ENCODE measurements around the gene NCOR1.
"Not testable (repeated sequence)": the region's sequence is repeated elsewhere in the genome, so short reads cannot be mapped to it uniquely, and the experiment has no call there.

Gene NCOR1

DNA sequence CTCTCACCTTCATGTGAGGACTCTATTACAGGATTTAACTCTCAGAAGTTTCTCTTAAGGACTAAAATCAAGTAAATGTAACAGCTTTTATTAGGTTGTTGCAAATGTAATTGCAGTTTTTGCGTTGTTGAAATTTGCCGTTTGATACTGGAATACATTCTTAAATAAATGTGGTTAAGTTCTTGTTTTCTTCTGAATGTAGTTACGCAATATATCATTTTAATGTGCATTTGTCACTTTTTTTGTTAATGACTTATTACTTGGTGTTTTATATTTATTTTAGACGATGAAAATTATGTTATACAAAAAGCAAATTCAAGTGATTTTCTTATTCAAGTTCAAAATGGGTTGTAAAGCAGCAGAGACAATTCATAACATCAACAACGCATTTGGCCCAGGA, 139.4 kb downstream of the NCOR1 start:
- no peak for DNase-seq (ENCODE audit: low spot score)
- TF ChIP-seq, protein P1, sequence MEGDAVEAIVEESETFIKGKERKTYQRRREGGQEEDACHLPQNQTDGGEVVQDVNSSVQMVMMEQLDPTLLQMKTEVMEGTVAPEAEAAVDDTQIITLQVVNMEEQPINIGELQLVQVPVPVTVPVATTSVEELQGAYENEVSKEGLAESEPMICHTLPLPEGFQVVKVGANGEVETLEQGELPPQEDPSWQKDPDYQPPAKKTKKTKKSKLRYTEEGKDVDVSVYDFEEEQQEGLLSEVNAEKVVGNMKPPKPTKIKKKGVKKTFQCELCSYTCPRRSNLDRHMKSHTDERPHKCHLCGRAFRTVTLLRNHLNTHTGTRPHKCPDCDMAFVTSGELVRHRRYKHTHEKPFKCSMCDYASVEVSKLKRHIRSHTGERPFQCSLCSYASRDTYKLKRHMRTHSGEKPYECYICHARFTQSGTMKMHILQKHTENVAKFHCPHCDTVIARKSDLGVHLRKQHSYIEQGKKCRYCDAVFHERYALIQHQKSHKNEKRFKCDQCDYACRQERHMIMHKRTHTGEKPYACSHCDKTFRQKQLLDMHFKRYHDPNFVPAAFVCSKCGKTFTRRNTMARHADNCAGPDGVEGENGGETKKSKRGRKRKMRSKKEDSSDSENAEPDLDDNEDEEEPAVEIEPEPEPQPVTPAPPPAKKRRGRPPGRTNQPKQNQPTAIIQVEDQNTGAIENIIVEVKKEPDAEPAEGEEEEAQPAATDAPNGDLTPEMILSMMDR (conservative IDR thresholded peaks at IDR 0.05; ENCODE audit: low read depth): no peak
- ChIA-PET CTCF (interaction anchor here (0.6 kb wide), 1 partner anchor 407 kb away, joined by 4 read pairs; no protein-coding TSS in a partner anchor), POLR2A (ENCODE audit: low non-redundant PET) (no interaction called here)
- no peak overlapping the region for H3K27ac ChIP-seq

DNA sequence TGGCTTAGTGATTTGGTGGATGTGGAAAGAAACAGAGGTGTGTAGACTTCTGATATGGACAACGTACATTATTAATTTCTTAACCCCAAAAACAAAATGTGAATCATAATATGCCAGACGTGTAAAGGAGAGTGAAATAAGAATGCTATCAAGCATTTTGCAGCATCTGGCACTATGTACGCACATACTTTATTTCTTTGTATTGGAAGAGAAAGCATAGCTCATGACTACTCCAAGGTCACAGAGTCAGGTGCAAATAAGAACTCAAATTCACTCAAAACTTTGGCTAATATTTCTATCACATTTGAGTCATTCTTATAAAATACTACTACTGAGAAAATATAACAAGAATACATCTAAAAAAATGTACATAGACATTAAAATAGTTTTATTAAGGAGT, 140.9 kb downstream of the NCOR1 start:
- CTCF ChIA-PET: interaction anchor here (0.7 kb wide), 1 partner anchor 129 kb away, joined by 3 read pairs; no protein-coding TSS in a partner anchor
- no peak for DNase-seq (ENCODE audit: low spot score)
- POLR2A ChIA-PET (ENCODE audit: low non-redundant PET): no interaction called here
- TF ChIP-seq, protein P1 (conservative IDR thresholded peaks at IDR 0.05; ENCODE audit: low read depth): no peak
- no peak overlapping the region for H3K27ac ChIP-seq

DNA sequence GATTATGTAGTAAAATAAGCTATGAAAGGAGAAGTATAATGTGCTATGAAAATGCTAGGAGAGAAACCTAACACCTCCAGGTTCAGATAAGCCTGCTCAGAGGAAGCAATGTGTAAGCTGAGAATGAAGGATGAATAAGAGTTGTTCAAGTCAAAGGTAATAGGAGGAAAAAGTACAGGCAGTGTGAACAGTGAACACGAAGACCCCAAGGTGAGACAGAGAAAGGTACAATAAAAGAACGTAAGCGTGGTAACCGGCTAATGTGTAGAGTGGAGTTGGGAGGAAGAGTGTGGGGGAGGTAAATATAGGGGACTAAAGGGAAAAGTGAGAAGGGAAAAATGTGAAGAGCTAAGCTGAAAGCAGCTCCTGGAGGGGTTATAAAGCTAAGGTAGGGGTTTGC, 141.5 kb downstream of the NCOR1 start:
- POLR2A ChIA-PET (ENCODE audit: low non-redundant PET): no interaction called here
- CTCF ChIA-PET: no interaction called here
- TF ChIP-seq, protein P1 (conservative IDR thresholded peaks at IDR 0.05; ENCODE audit: low read depth): no peak
- DNase-seq (ENCODE audit: low spot score): no peak
- H3K27ac ChIP-seq: no peak overlapping the region

DNA sequence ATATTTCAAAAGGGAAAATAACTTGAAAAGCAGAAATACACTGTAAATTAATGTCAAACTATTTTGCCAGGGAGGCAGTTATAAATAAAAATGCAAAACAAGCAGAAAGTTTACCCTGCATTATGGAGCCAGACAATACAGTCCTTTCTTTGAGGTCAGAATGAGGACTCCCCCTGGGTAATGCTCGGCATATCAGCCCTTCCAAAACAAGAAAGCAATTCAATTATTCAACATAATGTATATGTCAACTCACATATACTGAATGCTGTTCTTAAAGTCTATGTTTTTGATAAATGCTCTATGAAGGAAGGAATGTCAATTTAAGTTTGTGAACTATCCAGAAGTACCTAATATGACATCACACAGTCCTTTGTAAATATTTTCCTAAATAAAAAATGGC, 143.3 kb downstream of the NCOR1 start:
- ChIA-PET CTCF (no interaction called here), POLR2A (ENCODE audit: low non-redundant PET) (no interaction called here)
- TF ChIP-seq, protein P1 (conservative IDR thresholded peaks at IDR 0.05; ENCODE audit: low read depth): no peak
- no peak overlapping the region for H3K27ac ChIP-seq
- no peak for DNase-seq (ENCODE audit: low spot score)

DNA sequence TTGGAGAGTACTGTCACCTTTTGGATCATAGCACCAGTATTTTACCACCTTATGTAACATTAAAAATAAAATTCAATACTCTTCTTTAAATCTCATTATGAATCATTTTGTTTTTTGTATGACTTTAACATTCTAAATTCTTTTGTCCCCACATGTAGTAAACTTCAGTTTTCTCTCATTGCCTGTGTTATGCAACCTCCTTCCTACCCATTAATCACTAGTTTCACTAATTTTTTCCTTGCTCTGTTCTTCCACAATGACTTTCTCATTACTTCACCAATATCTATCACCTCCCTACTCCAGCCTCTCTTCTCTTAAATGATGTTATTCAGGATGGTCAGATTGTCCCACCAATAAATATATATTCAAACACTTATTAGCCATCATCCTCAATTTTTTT, 147.0 kb downstream of the NCOR1 start:
- TF ChIP-seq, protein P1 (conservative IDR thresholded peaks at IDR 0.05; ENCODE audit: low read depth): no peak

DNA sequence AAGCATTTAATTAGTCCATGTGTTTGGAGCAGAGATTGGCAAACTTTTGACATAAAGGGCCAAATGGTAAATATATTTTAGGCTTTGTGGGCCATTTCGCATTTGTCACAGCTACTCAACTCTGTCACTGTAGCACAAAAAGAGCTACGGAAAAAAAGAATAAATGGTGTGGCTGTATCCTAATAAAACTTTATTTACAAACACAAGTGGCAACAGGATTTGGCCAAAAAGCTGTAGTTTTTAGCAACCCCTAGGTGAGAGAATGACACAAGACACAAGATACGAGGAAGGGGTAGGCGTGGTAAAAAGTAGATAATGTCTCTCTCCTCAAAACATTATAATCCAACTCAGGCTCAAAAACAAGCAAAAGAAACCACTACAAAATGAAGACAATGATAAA, 149.2 kb downstream of the NCOR1 start:
- POLR2A ChIA-PET (ENCODE audit: low non-redundant PET): no interaction called here
- TF ChIP-seq, protein P1 (conservative IDR thresholded peaks at IDR 0.05; ENCODE audit: low read depth): no peak
- DNase-seq (ENCODE audit: low spot score): no peak
- CTCF ChIA-PET: no interaction called here
- H3K27ac ChIP-seq: no peak overlapping the region

More for the DNA sequence above, 147.0 kb downstream of the NCOR1 start:
- ChIA-PET POLR2A (ENCODE audit: low non-redundant PET) (no interaction called here), CTCF (no interaction called here)
- DNase-seq (ENCODE audit: low spot score): no peak
- no peak overlapping the region for H3K27ac ChIP-seq

DNA sequence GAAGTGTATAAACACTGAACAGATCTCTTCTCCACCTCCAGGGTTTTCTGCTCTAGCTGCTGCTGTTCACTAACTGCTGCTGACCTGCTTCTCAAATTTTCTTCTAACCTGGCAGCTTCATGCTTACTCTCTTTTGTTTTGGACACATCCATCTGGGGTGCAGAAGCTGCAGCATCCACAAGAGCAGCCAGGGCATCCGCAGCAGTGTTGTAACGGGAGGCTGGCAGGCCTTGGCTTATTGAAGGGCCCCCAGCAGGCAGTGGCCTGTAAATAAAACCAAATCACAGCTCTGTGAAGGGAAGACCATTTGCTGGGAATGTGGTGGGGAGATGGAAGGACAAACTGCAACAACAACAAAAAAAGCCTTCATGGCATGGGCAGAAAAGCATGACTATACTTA, 153.7 kb downstream of the NCOR1 start:
- POLR2A ChIA-PET (ENCODE audit: low non-redundant PET): interaction anchor here (0.6 kb wide), 1 partner anchor 9 kb away, joined by 3 read pairs; no protein-coding TSS in a partner anchor
- CTCF ChIA-PET: no interaction called here
- DNase-seq (ENCODE audit: low spot score): no peak
- TF ChIP-seq, protein P1 (conservative IDR thresholded peaks at IDR 0.05; ENCODE audit: low read depth): no peak
- no peak overlapping the region for H3K27ac ChIP-seq

DNA sequence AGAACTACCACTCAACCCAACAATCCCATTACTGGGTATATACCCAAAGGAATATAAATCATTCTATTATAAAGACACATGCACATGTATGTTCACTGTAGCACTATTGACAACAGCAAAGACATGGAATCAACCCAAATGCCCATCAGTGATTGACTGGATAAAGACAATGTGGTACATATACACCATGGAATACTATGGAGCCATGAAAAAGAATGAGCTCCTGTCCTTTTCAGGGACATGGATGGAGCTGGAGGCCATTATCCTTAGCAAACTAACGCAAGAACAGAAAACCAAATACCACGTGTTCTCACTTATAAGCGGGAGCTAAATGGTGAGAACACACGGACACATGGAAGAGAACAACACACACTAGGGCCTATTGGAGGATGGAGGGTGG, 160.2 kb downstream of the NCOR1 start:
- CTCF ChIA-PET; DNase-seq (ENCODE audit: low spot score); H3K27ac ChIP-seq; POLR2A ChIA-PET (ENCODE audit: low non-redundant PET): not testable (repeated sequence)

Data from RWPE1 (cell line).